WTC11 (cell line): ENCODE results near the gene CARMIL3. TPM values are rescaled to one million over a fixed set of nuclear protein-coding genes. Genes with fewer than 3 reads are reported as not detected.

Source experiments
- ATAC-seq: fragments of 200-7000 bp; cut with Tn5 transposase; 2 replicates; pipeline ENCODE4 v1.10.0; 2021; ENCODE audit warnings: mild to moderate bottlenecking, moderate library complexity
- CTCF ChIA-PET: fragments of 300-600 bp; sonication (Branson Sonifier 250); formaldehyde crosslinking; loops from one replicate; lab custom pipeline; 2021; ENCODE audit warnings: antibody characterized with exemption; lab: Charles Lee
- POLR2A ChIA-PET: fragments of 350-600 bp; sonication (Branson Sonifier 250); formaldehyde crosslinking; loops from one replicate; lab custom pipeline; 2021; ENCODE audit warnings: antibody characterized with exemption; lab: Charles Lee
- DNase-seq: peaks from one replicate; pipeline ENCODE4 v3.0.0; 2021; ENCODE audit warnings: low spot score
- H3K27ac Mint-ChIP-seq: 2 replicates; pipeline ENCODE4 v1.8.0; 2021; ENCODE audit warnings: mixed read lengths
- H3K27me3 Mint-ChIP-seq: 2 replicates; pipeline ENCODE4 v1.8.0; 2021; ENCODE audit warnings: low read depth, mild to moderate bottlenecking, moderate library complexity, mixed read lengths
- H3K36me3 Mint-ChIP-seq: 2 replicates; pipeline ENCODE4 v1.8.0; 2021; ENCODE audit warnings: mixed read lengths
- H3K4me1 Mint-ChIP-seq: 2 replicates; pipeline ENCODE4 v1.8.0; 2022; ENCODE audit warnings: mixed read lengths
- H3K4me3 Mint-ChIP-seq: 2 replicates; pipeline ENCODE4 v1.8.0; 2021; ENCODE audit warnings: mild to moderate bottlenecking, moderate library complexity, mixed read lengths
- H3K9me3 Mint-ChIP-seq: 2 replicates; pipeline ENCODE4 v1.8.0; 2021; ENCODE audit warnings: mixed read lengths
- ERG ChIP-seq: fragments of 250-450 bp; sonication (Bioruptor Pico); IDR thresholded peaks from 2 replicates; pipeline ENCODE4 v1.8.0; 2021; ENCODE audit warnings: mild to moderate bottlenecking
- FOXJ3 ChIP-seq: sonication (generic); formaldehyde crosslinking; IDR thresholded peaks from 2 replicates; pipeline ENCODE4 v1.9.0; 2021; ENCODE audit warnings: missing genetic modification reagents, mild to moderate bottlenecking, borderline replicate concordance
- GRHL2 ChIP-seq: fragments of 250-450 bp; sonication (Bioruptor Pico); IDR thresholded peaks from 2 replicates; pipeline ENCODE4 v1.8.0; 2022; ENCODE audit warnings: mild to moderate bottlenecking, moderate library complexity; ENCODE audit not compliant: insufficient replicate concordance, severe bottlenecking
- JUN ChIP-seq: sonication (generic); formaldehyde crosslinking; IDR thresholded peaks from 2 replicates; pipeline ENCODE4 v1.8.0; 2023; ENCODE audit warnings: mild to moderate bottlenecking, missing genetic modification reagents
- NR1H2 ChIP-seq: sonication (generic); formaldehyde crosslinking; IDR thresholded peaks from 2 replicates; pipeline ENCODE4 v1.9.0; 2021; ENCODE audit warnings: mild to moderate bottlenecking, moderate library complexity, missing genetic modification reagents
- NR3C1 ChIP-seq: sonication (generic); formaldehyde crosslinking; conservative IDR thresholded peaks from 2 replicates; pipeline ENCODE4 v1.8.1; 2023; ENCODE audit warnings: low read depth, mild to moderate bottlenecking, missing genetic modification reagents
- OVOL2 ChIP-seq: fragments of 250-450 bp; sonication (Bioruptor Pico); IDR thresholded peaks from 2 replicates; pipeline ENCODE4 v1.9.0; 2021; ENCODE audit warnings: mild to moderate bottlenecking, borderline replicate concordance
- RELA ChIP-seq: sonication (generic); formaldehyde crosslinking; IDR thresholded peaks from 2 replicates; pipeline ENCODE4 v1.8.1; 2022; ENCODE audit warnings: missing genetic modification reagents, mild to moderate bottlenecking, borderline replicate concordance
- RORB ChIP-seq: fragments of 250-450 bp; sonication (Bioruptor Pico); IDR thresholded peaks from 2 replicates; pipeline ENCODE4 v1.9.0; 2021; ENCODE audit warnings: mild to moderate bottlenecking
- TCF7 ChIP-seq: sonication (generic); formaldehyde crosslinking; IDR thresholded peaks from 2 replicates; pipeline ENCODE4 v1.8.0; 2022; ENCODE audit warnings: mild to moderate bottlenecking, low read depth, missing genetic modification reagents, moderate library complexity
- ZNF138 ChIP-seq: sonication (generic); formaldehyde crosslinking; conservative IDR thresholded peaks from 2 replicates; pipeline ENCODE4 v1.8.1; 2022; ENCODE audit warnings: mild to moderate bottlenecking, moderate library complexity, missing genetic modification reagents
- total RNA-seq: library from RNA; stranded (reverse); gene quantifications from 3 replicates; pipeline ENCODE4 v1.2.3, GENCODE V29; 2021
- TF ChIP-seq, protein P1 (sequence below): sonication (generic); formaldehyde crosslinking; IDR thresholded peaks from 2 replicates; pipeline ENCODE4 v1.8.0; 2022; ENCODE audit warnings: missing genetic modification reagents
- TF ChIP-seq, protein P2 (sequence below): sonication (generic); formaldehyde crosslinking; IDR thresholded peaks from 2 replicates; pipeline ENCODE4 v1.8.1; 2023; ENCODE audit warnings: mild to moderate bottlenecking, missing genetic modification reagents
- TF ChIP-seq, protein P3 (sequence below): sonication (generic); formaldehyde crosslinking; conservative IDR thresholded peaks from 2 replicates; pipeline ENCODE4 v1.8.1; 2022; ENCODE audit warnings: mild to moderate bottlenecking, missing genetic modification reagents
- TF ChIP-seq, protein P4 (sequence below): sonication (generic); formaldehyde crosslinking; IDR thresholded peaks from 2 replicates; pipeline ENCODE4 v1.8.1; 2023; ENCODE audit warnings: mild to moderate bottlenecking, moderate library complexity, missing genetic modification reagents
- TF ChIP-seq, protein P5 (sequence below): sonication (generic); formaldehyde crosslinking; IDR thresholded peaks from 2 replicates; pipeline ENCODE4 v1.8.1; 2022; ENCODE audit warnings: mild to moderate bottlenecking, missing genetic modification reagents, moderate library complexity, borderline replicate concordance
- TF ChIP-seq, protein P6 (sequence below): sonication (generic); formaldehyde crosslinking; IDR thresholded peaks from 2 replicates; pipeline ENCODE4 v1.8.0; 2022; ENCODE audit warnings: mild to moderate bottlenecking, missing genetic modification reagents

CARMIL3 gene
- total RNA-seq, 1 experiment from 2014 or later: 13.0 TPM

- H3K9me3 Mint-ChIP-seq: no peaks in the 10 kb centered on the region
- TF ChIP-seq RORB (CRISPR knock-in tag) (no peak), FOXJ3 (no peak), JUN (CRISPR knock-in tag) (no peak), ERG (no peak), TCF7 (CRISPR knock-in tag) (no peak), GRHL2 (CRISPR knock-in tag) (no peak), RELA (no peak), NR3C1 (CRISPR knock-in tag) (no peak), NR1H2 (CRISPR knock-in tag) (no peak), OVOL2 (CRISPR knock-in tag) (no peak), ZNF138 (CRISPR knock-in tag) (no peak)
- TF ChIP-seq, protein P1, sequence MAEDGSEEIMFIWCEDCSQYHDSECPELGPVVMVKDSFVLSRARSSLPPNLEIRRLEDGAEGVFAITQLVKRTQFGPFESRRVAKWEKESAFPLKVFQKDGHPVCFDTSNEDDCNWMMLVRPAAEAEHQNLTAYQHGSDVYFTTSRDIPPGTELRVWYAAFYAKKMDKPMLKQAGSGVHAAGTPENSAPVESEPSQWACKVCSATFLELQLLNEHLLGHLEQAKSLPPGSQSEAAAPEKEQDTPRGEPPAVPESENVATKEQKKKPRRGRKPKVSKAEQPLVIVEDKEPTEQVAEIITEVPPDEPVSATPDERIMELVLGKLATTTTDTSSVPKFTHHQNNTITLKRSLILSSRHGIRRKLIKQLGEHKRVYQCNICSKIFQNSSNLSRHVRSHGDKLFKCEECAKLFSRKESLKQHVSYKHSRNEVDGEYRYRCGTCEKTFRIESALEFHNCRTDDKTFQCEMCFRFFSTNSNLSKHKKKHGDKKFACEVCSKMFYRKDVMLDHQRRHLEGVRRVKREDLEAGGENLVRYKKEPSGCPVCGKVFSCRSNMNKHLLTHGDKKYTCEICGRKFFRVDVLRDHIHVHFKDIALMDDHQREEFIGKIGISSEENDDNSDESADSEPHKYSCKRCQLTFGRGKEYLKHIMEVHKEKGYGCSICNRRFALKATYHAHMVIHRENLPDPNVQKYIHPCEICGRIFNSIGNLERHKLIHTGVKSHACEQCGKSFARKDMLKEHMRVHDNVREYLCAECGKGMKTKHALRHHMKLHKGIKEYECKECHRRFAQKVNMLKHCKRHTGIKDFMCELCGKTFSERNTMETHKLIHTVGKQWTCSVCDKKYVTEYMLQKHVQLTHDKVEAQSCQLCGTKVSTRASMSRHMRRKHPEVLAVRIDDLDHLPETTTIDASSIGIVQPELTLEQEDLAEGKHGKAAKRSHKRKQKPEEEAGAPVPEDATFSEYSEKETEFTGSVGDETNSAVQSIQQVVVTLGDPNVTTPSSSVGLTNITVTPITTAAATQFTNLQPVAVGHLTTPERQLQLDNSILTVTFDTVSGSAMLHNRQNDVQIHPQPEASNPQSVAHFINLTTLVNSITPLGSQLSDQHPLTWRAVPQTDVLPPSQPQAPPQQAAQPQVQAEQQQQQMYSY (CRISPR knock-in tag): no peak
- TF ChIP-seq, protein P2, sequence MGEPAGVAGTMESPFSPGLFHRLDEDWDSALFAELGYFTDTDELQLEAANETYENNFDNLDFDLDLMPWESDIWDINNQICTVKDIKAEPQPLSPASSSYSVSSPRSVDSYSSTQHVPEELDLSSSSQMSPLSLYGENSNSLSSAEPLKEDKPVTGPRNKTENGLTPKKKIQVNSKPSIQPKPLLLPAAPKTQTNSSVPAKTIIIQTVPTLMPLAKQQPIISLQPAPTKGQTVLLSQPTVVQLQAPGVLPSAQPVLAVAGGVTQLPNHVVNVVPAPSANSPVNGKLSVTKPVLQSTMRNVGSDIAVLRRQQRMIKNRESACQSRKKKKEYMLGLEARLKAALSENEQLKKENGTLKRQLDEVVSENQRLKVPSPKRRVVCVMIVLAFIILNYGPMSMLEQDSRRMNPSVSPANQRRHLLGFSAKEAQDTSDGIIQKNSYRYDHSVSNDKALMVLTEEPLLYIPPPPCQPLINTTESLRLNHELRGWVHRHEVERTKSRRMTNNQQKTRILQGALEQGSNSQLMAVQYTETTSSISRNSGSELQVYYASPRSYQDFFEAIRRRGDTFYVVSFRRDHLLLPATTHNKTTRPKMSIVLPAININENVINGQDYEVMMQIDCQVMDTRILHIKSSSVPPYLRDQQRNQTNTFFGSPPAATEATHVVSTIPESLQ (CRISPR knock-in tag): no peak
- TF ChIP-seq, protein P3, sequence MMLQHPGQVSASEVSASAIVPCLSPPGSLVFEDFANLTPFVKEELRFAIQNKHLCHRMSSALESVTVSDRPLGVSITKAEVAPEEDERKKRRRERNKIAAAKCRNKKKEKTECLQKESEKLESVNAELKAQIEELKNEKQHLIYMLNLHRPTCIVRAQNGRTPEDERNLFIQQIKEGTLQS (CRISPR knock-in tag): no peak
- TF ChIP-seq, protein P4, sequence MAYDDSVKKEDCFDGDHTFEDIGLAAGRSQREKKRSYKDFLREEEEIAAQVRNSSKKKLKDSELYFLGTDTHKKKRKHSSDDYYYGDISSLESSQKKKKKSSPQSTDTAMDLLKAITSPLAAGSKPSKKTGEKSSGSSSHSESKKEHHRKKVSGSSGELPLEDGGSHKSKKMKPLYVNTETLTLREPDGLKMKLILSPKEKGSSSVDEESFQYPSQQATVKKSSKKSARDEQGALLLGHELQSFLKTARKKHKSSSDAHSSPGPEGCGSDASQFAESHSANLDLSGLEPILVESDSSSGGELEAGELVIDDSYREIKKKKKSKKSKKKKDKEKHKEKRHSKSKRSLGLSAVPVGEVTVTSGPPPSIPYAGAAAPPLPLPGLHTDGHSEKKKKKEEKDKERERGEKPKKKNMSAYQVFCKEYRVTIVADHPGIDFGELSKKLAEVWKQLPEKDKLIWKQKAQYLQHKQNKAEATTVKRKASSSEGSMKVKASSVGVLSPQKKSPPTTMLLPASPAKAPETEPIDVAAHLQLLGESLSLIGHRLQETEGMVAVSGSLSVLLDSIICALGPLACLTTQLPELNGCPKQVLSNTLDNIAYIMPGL (CRISPR knock-in tag): no peak
- TF ChIP-seq, protein P5, sequence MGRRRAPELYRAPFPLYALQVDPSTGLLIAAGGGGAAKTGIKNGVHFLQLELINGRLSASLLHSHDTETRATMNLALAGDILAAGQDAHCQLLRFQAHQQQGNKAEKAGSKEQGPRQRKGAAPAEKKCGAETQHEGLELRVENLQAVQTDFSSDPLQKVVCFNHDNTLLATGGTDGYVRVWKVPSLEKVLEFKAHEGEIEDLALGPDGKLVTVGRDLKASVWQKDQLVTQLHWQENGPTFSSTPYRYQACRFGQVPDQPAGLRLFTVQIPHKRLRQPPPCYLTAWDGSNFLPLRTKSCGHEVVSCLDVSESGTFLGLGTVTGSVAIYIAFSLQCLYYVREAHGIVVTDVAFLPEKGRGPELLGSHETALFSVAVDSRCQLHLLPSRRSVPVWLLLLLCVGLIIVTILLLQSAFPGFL (CRISPR knock-in tag): no peak
- TF ChIP-seq, protein P6, sequence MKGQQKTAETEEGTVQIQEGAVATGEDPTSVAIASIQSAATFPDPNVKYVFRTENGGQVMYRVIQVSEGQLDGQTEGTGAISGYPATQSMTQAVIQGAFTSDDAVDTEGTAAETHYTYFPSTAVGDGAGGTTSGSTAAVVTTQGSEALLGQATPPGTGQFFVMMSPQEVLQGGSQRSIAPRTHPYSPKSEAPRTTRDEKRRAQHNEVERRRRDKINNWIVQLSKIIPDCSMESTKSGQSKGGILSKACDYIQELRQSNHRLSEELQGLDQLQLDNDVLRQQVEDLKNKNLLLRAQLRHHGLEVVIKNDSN (CRISPR knock-in tag): no peak
- ATAC-seq (no peak), DNase-seq (no peak)
- ChIA-PET CTCF (interaction anchor here (0.8 to 2.8 kb wide), 4 partner anchors 9 to 47 kb away, joined by 3 to 19 read pairs (median 6); no protein-coding TSS in a partner anchor), POLR2A (interaction anchor here (0.9 to 1.9 kb wide), 2 partner anchors 27 to 42 kb away, joined by 3 to 6 read pairs; partner anchors contain the start of gene PCK2)
- H3K27ac Mint-ChIP-seq: no peak overlapping the region
- H3K36me3 Mint-ChIP-seq: no peaks in the 10 kb centered on the region
- H3K4me1 Mint-ChIP-seq: no peaks in the 10 kb centered on the region
- H3K4me3 Mint-ChIP-seq: no peak overlapping the region
- no peaks in the 10 kb centered on the region for H3K27me3 Mint-ChIP-seq
Measured at GRCh38 chr14:24066496-24067132, 14.8 kb downstream of the CARMIL3 start.
